GM12891 (cell line): ENCODE measurements around the gene ORC4.
A peak's percentile ranks its signal among the peaks of the same experiment; 100 is the strongest.

Experiments used
- DNase-seq: peaks from one replicate; pipeline ENCODE4 v3.0.0; 2011; ENCODE audit warnings: low spot score; ENCODE audit not compliant: insufficient read length
- FAIRE-seq: peaks from 2 replicates; lab custom pipeline; 2011; peaks lifted over from hg19 to GRCh38; lab: Jason Lieb, UNC
- PAX5 ChIP-seq: IDR thresholded peaks from 2 replicates; pipeline ENCODE4 v1.6.1; 2011; ENCODE audit warnings: low read length, moderate library complexity, mild to moderate bottlenecking; ENCODE audit not compliant: insufficient read depth, severe bottlenecking
- POLR2A ChIP-seq: IDR thresholded peaks from 2 replicates; pipeline ENCODE4 v1.6.1; 2011; ENCODE audit warnings: low read depth, low read length, control low read depth
- POLR2AphosphoS5 ChIP-seq: IDR thresholded peaks from 2 replicates; pipeline ENCODE4 v1.6.1; 2011; ENCODE audit warnings: low read depth, low read length, control low read depth
- POU2F2 ChIP-seq: IDR thresholded peaks from 2 replicates; pipeline ENCODE4 v1.6.1; 2011; ENCODE audit warnings: low read depth, mild to moderate bottlenecking, control low read depth, low read length, moderate library complexity
- SPI1 ChIP-seq: IDR thresholded peaks from 2 replicates; pipeline ENCODE4 v1.6.1; 2011; ENCODE audit warnings: low read depth, low read length, control low read depth
- TAF1 ChIP-seq: IDR thresholded peaks from 2 replicates; pipeline ENCODE4 v1.6.1; 2011; ENCODE audit warnings: low read depth, low read length, control low read depth

The ORC4 gene

DNA sequence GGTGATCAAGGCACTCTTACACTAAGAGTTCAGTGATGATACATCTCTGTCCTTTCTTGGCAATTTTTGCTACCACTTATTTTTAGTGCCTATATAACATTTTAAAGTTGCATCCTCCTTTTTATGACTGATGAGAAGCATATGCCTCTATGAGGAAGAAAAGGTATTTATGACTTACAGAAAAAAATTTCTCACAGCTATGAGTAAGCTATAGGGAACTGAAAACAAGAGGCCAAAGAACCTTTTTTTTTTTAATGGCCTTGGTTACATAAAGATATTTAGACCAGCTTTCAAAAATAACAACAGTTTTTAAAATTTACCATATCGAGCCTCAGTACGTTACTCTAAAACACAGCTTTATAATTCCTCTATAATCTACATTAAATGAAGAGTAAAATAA is 21.7 kb upstream of the ORC4 start:
- DNase-seq (no peak), FAIRE-seq (no peak)
- TF ChIP-seq POLR2A (no peak), SPI1 (peak; percentile 90)

DNA sequence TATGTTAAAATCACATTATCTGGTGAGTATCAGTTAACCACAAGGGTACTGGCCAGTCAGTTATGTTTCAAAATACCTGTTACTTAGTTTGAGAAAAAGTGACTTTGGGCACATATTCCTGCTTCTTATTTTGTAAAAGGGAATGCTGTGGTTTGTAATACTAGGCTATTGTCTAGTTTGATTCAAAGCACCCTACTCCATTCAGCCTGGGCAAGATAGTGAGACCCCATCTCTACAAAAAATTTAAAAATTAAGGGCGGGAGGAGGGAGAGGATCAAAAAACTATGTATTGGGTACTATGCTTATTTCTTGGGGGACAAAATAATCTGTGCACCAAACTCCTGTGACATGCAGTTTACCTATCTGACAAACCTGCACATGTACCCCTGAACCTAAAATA is 19.2 kb upstream of the ORC4 start:
- FAIRE-seq = no peak

DNA sequence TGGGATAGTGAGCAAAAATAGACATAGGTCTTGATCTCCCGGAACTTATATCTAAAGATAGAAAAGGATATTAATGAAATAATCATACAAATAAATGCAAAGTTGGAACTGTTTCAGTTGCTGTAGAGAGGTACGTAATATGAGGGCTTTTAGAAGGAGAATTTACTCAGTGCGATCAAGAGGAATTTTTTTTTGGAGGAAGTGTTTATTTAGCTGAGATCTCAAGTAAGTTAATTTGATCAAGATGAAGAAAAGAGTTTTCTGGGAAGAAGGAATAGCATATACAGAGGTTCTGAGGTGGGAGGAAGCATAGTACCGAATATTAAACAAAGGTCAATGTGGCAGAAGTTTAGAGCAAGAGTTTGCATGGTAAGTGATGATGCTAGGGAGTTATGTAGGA is 11.7 kb upstream of the ORC4 start:
- no peak for DNase-seq

More for the DNA sequence above, 19.2 kb upstream of the ORC4 start:
- TF ChIP-seq PAX5 = no peak
- TF ChIP-seq POU2F2 = no peak
- TF ChIP-seq POLR2A = no peak
- TF ChIP-seq POLR2AphosphoS5 = no peak
- no peak for TF ChIP-seq TAF1
- no peak for TF ChIP-seq SPI1
- DNase-seq = no peak

DNA sequence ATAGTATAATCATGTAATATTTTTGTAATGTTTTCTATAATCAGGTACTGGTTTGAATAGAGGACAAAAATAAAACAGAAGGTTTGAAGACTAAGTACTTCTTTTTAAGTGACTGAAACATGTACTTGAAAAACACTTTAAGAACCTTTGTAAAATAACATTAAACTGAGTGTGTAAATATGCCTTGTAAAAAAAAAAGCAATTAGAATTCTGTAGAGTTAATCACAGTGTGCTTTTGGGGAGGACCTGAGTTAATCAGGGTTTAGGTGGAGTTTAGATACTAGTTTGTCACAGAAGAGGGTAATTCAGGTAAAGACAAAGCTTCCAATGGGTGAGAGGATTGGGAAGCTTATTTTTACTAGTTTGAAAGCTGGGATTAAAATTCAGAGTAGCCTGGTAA is 10.6 kb upstream of the ORC4 start:
- DNase-seq (no peak), FAIRE-seq (no peak)
- no peak for TF ChIP-seq SPI1
- TF ChIP-seq POLR2AphosphoS5 = no peak

More for the DNA sequence above, 11.7 kb upstream of the ORC4 start:
- TF ChIP-seq POLR2AphosphoS5 = no peak
- no peak for TF ChIP-seq SPI1
- TF ChIP-seq POU2F2 = no peak
- no peak for TF ChIP-seq TAF1
- no peak for TF ChIP-seq PAX5
- no peak for TF ChIP-seq POLR2A
- no peak for FAIRE-seq

DNA sequence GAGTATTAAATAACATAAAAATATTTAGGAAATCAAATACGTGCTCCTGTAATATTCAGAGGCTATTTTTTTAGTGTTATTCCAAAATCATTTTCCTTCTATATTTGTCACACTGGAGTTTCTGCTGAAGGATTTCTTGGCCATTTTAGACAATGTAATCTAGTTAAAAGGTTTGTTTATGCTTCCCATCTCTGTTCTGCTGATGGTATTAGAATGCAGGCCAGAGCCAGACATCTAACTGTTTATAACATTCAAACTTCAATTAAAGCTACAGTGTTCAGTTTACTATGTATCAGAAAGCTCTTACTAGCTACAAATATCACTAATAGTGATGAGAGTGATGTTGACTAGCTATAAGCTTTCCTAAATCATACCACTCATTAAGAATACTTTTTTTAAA is 8.2 kb upstream of the ORC4 start:
- FAIRE-seq (no peak), DNase-seq (no peak)
- TF ChIP-seq POLR2A (no peak), PAX5 (no peak), POU2F2 (no peak), TAF1 (no peak)

DNA sequence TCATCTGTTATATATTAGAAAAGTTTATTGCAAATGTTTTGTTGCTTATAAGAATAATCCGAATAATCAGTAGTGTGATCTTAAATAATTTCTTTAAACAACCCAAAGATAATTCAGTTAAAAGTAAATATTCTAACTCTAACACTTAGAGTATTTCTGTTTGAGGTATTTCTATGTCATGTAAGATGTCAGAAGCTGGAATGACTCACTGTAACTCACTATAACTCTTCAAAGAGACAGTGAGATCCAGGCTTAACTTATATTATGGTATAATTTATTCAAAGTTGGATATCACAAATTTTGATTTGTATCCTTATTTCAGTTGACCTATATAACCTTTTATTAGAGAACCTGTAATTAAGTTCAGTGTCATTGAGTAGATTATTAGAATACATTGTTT is 7.3 kb upstream of the ORC4 start:
- DNase-seq = no peak
- no peak for FAIRE-seq
- TF ChIP-seq SPI1 = no peak
- no peak for TF ChIP-seq PAX5
- TF ChIP-seq POU2F2 = no peak
- no peak for TF ChIP-seq POLR2A
- TF ChIP-seq POLR2AphosphoS5 = no peak
- TF ChIP-seq TAF1 = no peak

DNA sequence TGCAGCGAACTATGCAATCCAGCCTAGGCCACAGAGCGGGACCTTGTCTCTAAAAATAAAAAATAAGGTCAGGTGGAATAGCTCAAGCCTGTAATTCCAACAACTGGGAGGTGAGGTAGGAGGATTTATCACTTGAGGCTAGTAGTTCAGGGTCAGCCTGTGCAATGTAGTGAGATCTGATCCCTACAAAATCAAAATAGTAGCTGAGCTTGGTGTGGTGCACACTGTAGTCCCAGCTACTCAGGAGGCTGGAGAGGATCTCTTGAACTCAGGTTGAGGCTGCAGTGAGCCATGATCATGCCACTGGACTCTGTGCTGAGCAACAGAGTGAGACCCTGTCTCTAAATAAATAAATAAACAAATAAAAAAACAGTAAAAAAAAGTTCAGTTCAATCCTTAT is 6.0 kb upstream of the ORC4 start:
- FAIRE-seq (no peak), DNase-seq (no peak)
- TF ChIP-seq POLR2AphosphoS5 (no peak), PAX5 (no peak), POLR2A (no peak), TAF1 (no peak), POU2F2 (no peak), SPI1 (no peak)

DNA sequence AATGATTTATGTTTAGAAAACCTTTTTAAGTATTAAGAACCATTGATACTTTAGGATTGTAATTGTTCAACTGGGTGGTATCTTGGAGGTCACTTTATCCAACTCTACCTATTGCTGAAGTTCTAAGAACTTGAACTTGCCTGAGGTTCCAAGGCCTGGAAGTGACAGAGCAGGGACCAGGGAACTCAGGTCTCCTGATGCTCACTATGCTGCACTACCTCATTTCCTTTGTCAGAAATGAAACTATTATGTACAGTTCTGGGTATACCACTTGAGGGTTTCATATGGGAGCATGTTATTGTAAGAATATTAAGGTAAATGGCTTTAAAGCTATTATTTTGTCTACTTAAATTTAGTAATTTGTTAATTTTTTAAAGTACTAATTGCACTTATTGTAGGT is 3.3 kb upstream of the ORC4 start:
- TF ChIP-seq POLR2A (no peak), PAX5 (no peak), TAF1 (0 out of 2 replicates have a peak, but pooled peaks have one; percentile 40), POU2F2 (no peak), SPI1 (peak; percentile 53), POLR2AphosphoS5 (no peak)
- DNase-seq (no peak), FAIRE-seq (peak; percentile 92)

DNA sequence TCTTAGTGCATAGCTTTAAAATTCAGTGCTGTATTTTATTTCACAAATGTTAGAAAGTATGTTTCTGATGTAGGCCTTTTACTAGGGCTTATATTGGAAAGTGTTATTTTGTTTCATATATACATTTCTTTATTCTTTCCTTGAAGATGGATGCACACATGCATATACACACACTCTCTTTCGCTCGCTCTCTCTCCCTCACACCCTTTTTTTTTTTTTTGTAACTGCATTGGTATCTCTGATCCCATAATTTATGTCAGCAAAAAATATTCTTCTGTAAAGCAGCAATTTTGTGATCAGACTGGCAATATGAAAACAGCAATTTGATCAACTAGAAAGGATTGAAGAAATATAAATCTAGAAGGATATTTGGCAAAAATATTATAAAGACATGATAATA is 2.3 kb upstream of the ORC4 start:
- no peak for FAIRE-seq
- no peak for TF ChIP-seq TAF1
- TF ChIP-seq SPI1 = no peak
- TF ChIP-seq POLR2AphosphoS5 = no peak
- no peak for TF ChIP-seq PAX5
- no peak for TF ChIP-seq POU2F2
- TF ChIP-seq POLR2A = no peak
- DNase-seq = no peak

DNA sequence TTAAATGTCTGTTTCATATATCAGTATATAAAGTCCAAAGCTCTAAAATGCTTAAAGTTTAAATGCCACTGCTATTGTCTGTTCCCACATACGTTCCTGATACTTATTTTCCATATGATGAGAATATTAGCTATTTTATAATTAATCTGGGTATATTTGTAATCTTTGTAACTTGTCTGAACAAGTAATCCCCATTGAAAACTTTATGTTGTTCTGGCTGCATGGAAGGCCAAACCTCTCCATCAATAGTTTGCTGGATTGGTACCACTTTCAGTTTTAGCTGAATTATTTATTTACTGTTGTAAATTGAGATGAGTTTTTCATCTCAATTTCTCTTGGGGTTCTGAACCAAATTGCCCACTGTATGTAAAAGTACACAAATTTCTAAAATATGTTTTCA is 1.8 kb upstream of the ORC4 start:
- TF ChIP-seq POU2F2 (no peak), SPI1 (no peak), PAX5 (no peak), TAF1 (no peak), POLR2A (no peak), POLR2AphosphoS5 (no peak)
- no peak for FAIRE-seq
- no peak for DNase-seq

DNA sequence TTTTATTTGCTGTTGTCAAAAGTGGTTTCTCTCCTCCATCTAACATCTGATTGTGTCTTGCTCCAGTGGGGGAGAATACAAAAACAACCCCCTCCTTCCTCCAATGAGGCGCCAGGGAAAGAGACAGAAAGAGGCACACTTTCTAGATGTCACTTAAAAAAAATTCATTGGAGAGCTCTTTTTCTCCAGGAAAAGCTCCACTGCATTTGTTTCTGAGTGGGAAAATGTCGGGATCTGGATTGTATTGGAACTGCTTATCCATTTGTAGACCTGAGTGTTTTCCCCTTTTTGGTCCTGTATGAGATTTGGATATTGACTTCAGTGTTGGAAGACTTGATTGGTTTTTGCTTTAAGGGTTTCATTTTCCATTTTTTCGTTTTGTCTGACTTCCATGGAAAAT is 1.3 kb upstream of the ORC4 start:
- TF ChIP-seq POLR2AphosphoS5 (no peak), POLR2A (no peak), PAX5 (no peak), TAF1 (no peak), SPI1 (no peak), POU2F2 (no peak)
- peak; percentile 67 for FAIRE-seq
- DNase-seq = no peak
